OCI-LY3 (cell line): ENCODE data around the gene USP35.

ENCODE experiments used
- EZH2phosphoT487 ChIP-seq: fragments of 200-600 bp; shearing (Covaris generic); IDR thresholded peaks from 2 replicates; pipeline ENCODE4 v1.6.1; 2018; ENCODE audit warnings: antibody characterized with exemption, mixed run types, low read depth
- TF ChIP-seq, protein P1 (sequence below): fragments of 200-600, 300-600 bp; sonication (generic); IDR thresholded peaks from 2 replicates; pipeline ENCODE4 v1.5.1; 2014; ENCODE audit warnings: antibody characterized with exemption, low read length, low read depth

GRCh38 chr11:78192911-78193351, 4.2 kb downstream of the USP35 start:
- TF ChIP-seq, protein P1, sequence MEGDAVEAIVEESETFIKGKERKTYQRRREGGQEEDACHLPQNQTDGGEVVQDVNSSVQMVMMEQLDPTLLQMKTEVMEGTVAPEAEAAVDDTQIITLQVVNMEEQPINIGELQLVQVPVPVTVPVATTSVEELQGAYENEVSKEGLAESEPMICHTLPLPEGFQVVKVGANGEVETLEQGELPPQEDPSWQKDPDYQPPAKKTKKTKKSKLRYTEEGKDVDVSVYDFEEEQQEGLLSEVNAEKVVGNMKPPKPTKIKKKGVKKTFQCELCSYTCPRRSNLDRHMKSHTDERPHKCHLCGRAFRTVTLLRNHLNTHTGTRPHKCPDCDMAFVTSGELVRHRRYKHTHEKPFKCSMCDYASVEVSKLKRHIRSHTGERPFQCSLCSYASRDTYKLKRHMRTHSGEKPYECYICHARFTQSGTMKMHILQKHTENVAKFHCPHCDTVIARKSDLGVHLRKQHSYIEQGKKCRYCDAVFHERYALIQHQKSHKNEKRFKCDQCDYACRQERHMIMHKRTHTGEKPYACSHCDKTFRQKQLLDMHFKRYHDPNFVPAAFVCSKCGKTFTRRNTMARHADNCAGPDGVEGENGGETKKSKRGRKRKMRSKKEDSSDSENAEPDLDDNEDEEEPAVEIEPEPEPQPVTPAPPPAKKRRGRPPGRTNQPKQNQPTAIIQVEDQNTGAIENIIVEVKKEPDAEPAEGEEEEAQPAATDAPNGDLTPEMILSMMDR, result no peak
- no peak for TF ChIP-seq EZH2phosphoT487
